Measurements from ENCODE around the gene GDPD1. TPM values are rescaled to one million over a fixed set of nuclear protein-coding genes. Genes with fewer than 3 reads are reported as not detected.
"Not testable (repeated sequence)": the region's sequence is repeated elsewhere in the genome, so short reads cannot be mapped to it uniquely, and the experiment has no call there.

The GDPD1 gene
- total RNA-seq, 1 donor from 2014 or later: 0.68 TPM

DNA sequence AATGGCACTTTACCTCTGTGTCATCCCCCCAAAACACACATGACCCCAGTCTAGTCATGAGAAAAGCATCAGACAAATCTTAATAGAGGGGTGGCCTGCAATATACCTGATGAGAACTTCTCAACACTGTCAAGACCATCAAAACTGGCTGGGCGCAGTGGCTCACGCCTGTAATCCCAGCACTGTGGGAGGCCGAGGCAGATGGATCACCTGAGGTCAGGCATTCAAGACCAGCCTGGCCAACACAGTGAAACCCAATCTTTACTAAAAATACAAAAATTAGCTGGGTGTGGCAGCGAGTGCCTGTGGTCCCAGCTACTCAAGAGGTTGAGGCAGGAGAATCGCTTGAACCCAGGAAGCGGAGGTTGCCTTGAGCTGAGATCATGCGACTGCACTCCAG lies 91.2 kb downstream of the GDPD1 start:
- ATAC-seq: not testable (repeated sequence)
- DNase-seq (ENCODE audit: low spot score): peak; percentile 31

DNA sequence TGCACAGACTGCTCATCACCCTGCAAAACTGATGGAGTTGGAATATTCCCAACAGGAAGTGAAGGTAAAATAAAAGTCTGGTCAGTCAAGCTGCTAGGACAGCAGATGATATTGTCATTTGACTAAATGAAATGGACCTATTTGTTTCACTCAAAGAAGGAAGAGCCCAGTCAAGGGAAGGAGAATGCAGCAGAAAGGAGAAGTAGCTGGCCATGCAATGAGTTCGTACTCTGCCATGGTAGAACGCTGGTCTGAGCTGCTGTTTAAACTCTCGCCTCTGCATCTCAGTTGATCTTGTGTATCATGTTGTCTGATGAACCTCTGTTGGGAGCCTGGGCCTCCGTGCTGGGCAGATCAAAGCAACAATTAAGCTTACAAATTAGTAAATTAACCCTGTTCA lies 95.6 kb downstream of the GDPD1 start:
- ATAC-seq: no peak
- DNase-seq (ENCODE audit: low spot score): no peak

Other genes with a start within 250 kb of the GDPD1 start
- 11.2 TPM for gene TRIM37, start 113.6 kb upstream of the GDPD1 start, total RNA-seq
- 10.9 TPM for gene SKA2, start 65.3 kb upstream of the GDPD1 start, total RNA-seq
- 0.53 TPM for gene PRR11, start 64.8 kb upstream of the GDPD1 start, total RNA-seq
- gene SMG8, start 10.5 kb upstream of the GDPD1 start, total RNA-seq: 5.0 TPM
- gene YPEL2, start 111.1 kb downstream of the GDPD1 start, total RNA-seq: 18.9 TPM

Measured in left lobe of liver (tissue), 2 donors.